Activated CD8-positive, alpha-beta T cell treated with anti-CD3 and anti-CD28 coated beads for 36 hours (primary cell): ENCODE results near the gene MYORG. TPM values are rescaled to one million over a fixed set of nuclear protein-coding genes. Genes with fewer than 3 reads are reported as not detected.

Source experiments
- ATAC-seq: fragments of 200-7000 bp; cut with Tn5 transposase; one replicate; pipeline ENCODE4 v1.10.0; 2021; ENCODE audit warnings: mild to moderate bottlenecking, moderate library complexity
- CTCF ChIA-PET: fragments of 350-600 bp; sonication (Branson Sonifier 250); formaldehyde crosslinking; loops from one replicate; lab custom pipeline; 2021; ENCODE audit warnings: antibody characterized with exemption; lab: Charles Lee
- POLR2A ChIA-PET: fragments of 350-600 bp; sonication (Branson Sonifier 250); formaldehyde crosslinking; loops from one replicate; lab custom pipeline; 2021; ENCODE audit warnings: antibody characterized with exemption; lab: Charles Lee
- DNase-seq: peaks from one replicate; pipeline ENCODE4 v3.0.0-alpha.2; 2020
- H3K27ac Mint-ChIP-seq: one replicate; pipeline ENCODE4 v1.8.0; 2021; ENCODE audit warnings: mild to moderate bottlenecking, mixed read lengths
- H3K27me3 Mint-ChIP-seq: one replicate; pipeline ENCODE4 v1.8.0; 2021; ENCODE audit warnings: mixed read lengths
- H3K36me3 Mint-ChIP-seq: one replicate; pipeline ENCODE4 v1.8.0; 2021; ENCODE audit warnings: low read depth, mixed read lengths
- H3K4me1 Mint-ChIP-seq: one replicate; pipeline ENCODE4 v1.8.0; 2021; ENCODE audit warnings: low read depth, mixed read lengths
- H3K4me3 Mint-ChIP-seq: one replicate; pipeline ENCODE4 v1.8.0; 2021; ENCODE audit warnings: mild to moderate bottlenecking, moderate library complexity, mixed read lengths
- H3K9me3 Mint-ChIP-seq: one replicate; pipeline ENCODE4 v1.8.0; 2021; ENCODE audit warnings: mixed read lengths
- CTCF ChIP-seq: fragments of 200-600 bp; IDR thresholded peaks from one replicate; pipeline ENCODE4 v1.8.0; 2022; ENCODE audit warnings: antibody characterized with exemption, mild to moderate bottlenecking
- intact Hi-C: fragments of 100-400 bp; cut with micrococcal nuclease; formaldehyde crosslinking; loops from one replicate; pipeline ENCODE4 v1.10.0; 2022
- total RNA-seq, 2 experiments: library from RNA; stranded (reverse); gene quantifications; one replicate each; pipeline ENCODE4 v1.2.3, GENCODE V29; 2021

Gene MYORG
- total RNA-seq, 2 experiments from 2014 or later: 4.1 to 5.5 TPM

GRCh38 chr9:34385561-34386230, 9.0 kb upstream of the MYORG start:
- intact Hi-C loops: no loop called here
- no peak overlapping the region for H3K27ac Mint-ChIP-seq
- ChIA-PET POLR2A (no interaction called here), CTCF (interaction anchor here (0.8 kb wide), 1 partner anchor 205 kb away, joined by 3 read pairs; no protein-coding TSS in a partner anchor)
- H3K4me3 Mint-ChIP-seq: no peak overlapping the region
- no peak for TF ChIP-seq CTCF
- H3K9me3 Mint-ChIP-seq: no peaks in the 10 kb centered on the region
- H3K27me3 Mint-ChIP-seq: no peaks in the 10 kb centered on the region
- ATAC-seq (no peak), DNase-seq (no peak)
- H3K36me3 Mint-ChIP-seq: no peaks in the 10 kb centered on the region
- H3K4me1 Mint-ChIP-seq: peaks cover 3% of the 10 kb centered on the region

- Mint-ChIP-seq H3K27me3 (no peaks in the 10 kb centered on the region), H3K4me3 (no peak overlapping the region), H3K36me3 (no peaks in the 10 kb centered on the region), H3K27ac (no peak overlapping the region), H3K4me1 (peaks cover 13% of the 10 kb centered on the region), H3K9me3 (no peaks in the 10 kb centered on the region)
- ChIA-PET POLR2A (no interaction called here), CTCF (interaction anchor here (1.9 kb wide), 1 partner anchor 19 kb away, joined by 6 read pairs; no protein-coding TSS in a partner anchor)
- DNase-seq: no peak
- no peak for TF ChIP-seq CTCF
- no peak for ATAC-seq
- intact Hi-C loops: no loop called here
These were observed 7.9 kb upstream of the MYORG start for GRCh38 chr9:34384368-34385165.

GRCh38 chr9:34383904-34384303, 7.2 kb upstream of the MYORG start:
- no peak for TF ChIP-seq CTCF
- peaks cover 18% of the 10 kb centered on the region for H3K4me1 Mint-ChIP-seq
- H3K4me3 Mint-ChIP-seq: no peak overlapping the region
- DNase-seq (no peak), ATAC-seq (no peak)
- ChIA-PET CTCF (interaction anchor here (1.9 kb wide), 1 partner anchor 20 kb away, joined by 6 read pairs; no protein-coding TSS in a partner anchor), POLR2A (no interaction called here)
- intact Hi-C loops: no loop called here
- H3K27me3 Mint-ChIP-seq: no peaks in the 10 kb centered on the region
- H3K36me3 Mint-ChIP-seq: no peaks in the 10 kb centered on the region
- no peak overlapping the region for H3K27ac Mint-ChIP-seq
- H3K9me3 Mint-ChIP-seq: no peaks in the 10 kb centered on the region

- H3K27me3 Mint-ChIP-seq: no peaks in the 10 kb centered on the region
- H3K9me3 Mint-ChIP-seq: no peaks in the 10 kb centered on the region
- ChIA-PET CTCF (interaction anchor here (1.9 kb wide), 1 partner anchor 21 kb away, joined by 6 read pairs; no protein-coding TSS in a partner anchor), POLR2A (no interaction called here)
- TF ChIP-seq CTCF: no peak
- ATAC-seq: no peak
- H3K36me3 Mint-ChIP-seq: no peaks in the 10 kb centered on the region
- intact Hi-C loops: no loop called here
- peaks cover 18% of the 10 kb centered on the region for H3K4me1 Mint-ChIP-seq
- no peak for DNase-seq
- no peak overlapping the region for H3K4me3 Mint-ChIP-seq
- no peak overlapping the region for H3K27ac Mint-ChIP-seq
These were observed 6.2 kb upstream of the MYORG start for GRCh38 chr9:34382879-34383278.

- intact Hi-C loops: no loop called here
- ChIA-PET POLR2A (no interaction called here), CTCF (no interaction called here)
- Mint-ChIP-seq H3K4me3 (no peak overlapping the region), H3K27me3 (no peaks in the 10 kb centered on the region), H3K4me1 (peaks cover 18% of the 10 kb centered on the region), H3K27ac (no peak overlapping the region), H3K9me3 (no peaks in the 10 kb centered on the region), H3K36me3 (no peaks in the 10 kb centered on the region)
- ATAC-seq (no peak), DNase-seq (no peak)
- TF ChIP-seq CTCF: no peak
These were observed 5.4 kb upstream of the MYORG start for GRCh38 chr9:34382054-34382453.
